ENCODE data around the gene CHL1.

CHL1 gene, protein sequence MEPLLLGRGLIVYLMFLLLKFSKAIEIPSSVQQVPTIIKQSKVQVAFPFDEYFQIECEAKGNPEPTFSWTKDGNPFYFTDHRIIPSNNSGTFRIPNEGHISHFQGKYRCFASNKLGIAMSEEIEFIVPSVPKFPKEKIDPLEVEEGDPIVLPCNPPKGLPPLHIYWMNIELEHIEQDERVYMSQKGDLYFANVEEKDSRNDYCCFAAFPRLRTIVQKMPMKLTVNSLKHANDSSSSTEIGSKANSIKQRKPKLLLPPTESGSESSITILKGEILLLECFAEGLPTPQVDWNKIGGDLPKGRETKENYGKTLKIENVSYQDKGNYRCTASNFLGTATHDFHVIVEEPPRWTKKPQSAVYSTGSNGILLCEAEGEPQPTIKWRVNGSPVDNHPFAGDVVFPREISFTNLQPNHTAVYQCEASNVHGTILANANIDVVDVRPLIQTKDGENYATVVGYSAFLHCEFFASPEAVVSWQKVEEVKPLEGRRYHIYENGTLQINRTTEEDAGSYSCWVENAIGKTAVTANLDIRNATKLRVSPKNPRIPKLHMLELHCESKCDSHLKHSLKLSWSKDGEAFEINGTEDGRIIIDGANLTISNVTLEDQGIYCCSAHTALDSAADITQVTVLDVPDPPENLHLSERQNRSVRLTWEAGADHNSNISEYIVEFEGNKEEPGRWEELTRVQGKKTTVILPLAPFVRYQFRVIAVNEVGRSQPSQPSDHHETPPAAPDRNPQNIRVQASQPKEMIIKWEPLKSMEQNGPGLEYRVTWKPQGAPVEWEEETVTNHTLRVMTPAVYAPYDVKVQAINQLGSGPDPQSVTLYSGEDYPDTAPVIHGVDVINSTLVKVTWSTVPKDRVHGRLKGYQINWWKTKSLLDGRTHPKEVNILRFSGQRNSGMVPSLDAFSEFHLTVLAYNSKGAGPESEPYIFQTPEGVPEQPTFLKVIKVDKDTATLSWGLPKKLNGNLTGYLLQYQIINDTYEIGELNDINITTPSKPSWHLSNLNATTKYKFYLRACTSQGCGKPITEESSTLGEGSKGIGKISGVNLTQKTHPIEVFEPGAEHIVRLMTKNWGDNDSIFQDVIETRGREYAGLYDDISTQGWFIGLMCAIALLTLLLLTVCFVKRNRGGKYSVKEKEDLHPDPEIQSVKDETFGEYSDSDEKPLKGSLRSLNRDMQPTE (N-terminal part only)

DNA sequence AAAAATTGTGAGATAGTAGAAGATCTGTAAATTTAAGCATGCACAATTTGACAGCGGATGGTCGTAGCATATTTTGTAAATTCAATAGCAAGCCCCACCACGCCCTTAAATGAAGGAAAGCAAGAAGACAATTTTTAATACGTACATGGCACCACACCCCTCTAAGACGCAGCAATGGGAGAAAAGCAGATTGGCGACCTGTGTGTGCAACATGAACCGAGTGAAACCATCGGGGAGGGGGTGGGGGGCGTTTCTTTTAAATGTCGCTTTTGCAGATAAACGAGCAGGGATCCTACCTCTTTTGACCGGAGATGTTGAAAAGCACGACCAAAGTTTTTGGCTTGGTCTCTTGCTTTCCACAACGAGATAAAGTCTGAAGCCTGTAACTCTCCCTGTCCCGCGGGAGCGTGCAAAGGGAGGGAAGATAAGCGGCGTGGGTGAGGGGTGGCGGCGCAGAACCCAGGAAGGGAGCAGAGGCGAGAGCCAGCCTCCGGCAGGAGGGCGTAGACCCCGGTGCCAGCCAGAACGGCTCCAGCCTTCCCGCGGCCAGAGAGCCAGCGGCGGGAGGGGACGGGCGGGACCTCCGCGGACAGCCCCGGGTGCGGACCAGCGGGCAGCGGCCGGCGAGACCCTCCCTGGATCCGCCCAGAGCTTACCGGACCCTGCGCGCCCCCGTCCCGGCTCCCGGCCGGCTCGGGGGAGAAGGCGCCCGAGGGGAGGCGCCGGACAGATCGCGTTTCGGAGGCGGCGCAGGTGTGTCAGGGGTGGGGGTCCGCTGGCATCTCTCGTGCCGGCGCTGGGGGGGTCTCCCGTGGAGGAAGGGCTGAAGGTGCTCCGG lies at the start of gene CHL1:
Gene CHL1, plus strand, starts transcription at position 453 of the 838 bp plus-strand sequence. CDS start 123,014 bp downstream, outside the sequence.
- DNase-seq (ENCODE audit: extremely low read depth in 1 of 2, low read depth in 1 of 2) = no peak

GRCh38 chr3:151614-152189 lies 44.9 kb upstream of the CHL1 start:
- no peak for DNase-seq (ENCODE audit: extremely low read depth in 1 of 2, low read depth in 1 of 2)

GRCh38 chr3:159974-160373 lies 36.6 kb upstream of the CHL1 start:
- no peak for DNase-seq (ENCODE audit: extremely low read depth in 1 of 2, low read depth in 1 of 2)

- no peak for DNase-seq (ENCODE audit: extremely low read depth in 1 of 2, low read depth in 1 of 2)
Measured at GRCh38 chr3:166071-166470, 30.5 kb upstream of the CHL1 start.

- DNase-seq (ENCODE audit: extremely low read depth in 1 of 2, low read depth in 1 of 2) = no peak
Measured at GRCh38 chr3:166799-167198, 29.8 kb upstream of the CHL1 start.

DNA sequence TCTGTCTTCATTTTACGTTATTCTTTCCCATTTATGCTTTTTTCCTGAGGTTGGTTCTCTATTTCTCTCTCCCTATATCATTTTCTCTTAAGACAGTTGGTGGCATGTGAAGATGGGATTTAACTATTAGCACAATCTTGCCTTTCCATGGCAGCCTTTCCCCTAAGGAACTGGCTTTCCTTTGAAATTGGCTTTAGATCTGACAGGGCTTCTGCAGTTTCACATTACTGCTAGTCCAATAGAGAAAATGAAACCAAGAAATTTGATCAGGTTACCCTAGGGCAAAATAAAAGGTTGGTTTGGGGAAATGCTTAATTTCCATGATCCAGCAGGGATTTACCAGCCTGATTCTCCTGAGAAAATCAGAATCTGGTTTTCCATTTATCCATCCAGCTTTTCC lies 22.7 kb upstream of the CHL1 start:
- DNase-seq (ENCODE audit: extremely low read depth in 1 of 2, low read depth in 1 of 2) = no peak

DNA sequence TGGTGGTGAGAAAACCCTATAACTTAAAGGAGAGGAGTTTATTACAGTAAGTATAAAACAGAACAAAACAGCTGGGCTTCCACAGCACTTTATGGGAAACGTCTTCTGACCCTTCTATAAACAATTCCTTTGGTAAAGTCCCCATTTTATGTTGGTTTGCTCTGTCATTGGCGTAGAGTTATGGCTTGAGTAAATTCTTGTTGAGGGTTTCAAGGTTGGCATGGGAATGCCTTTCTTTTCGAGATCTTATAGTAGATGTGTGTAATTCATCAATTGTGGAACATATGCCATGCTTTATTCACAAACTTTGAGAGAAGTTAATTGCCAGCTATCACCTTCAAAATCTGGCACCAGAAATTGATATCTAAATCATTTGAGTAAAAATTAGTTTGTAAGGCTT lies 11.6 kb upstream of the CHL1 start:
- DNase-seq (ENCODE audit: extremely low read depth in 1 of 2, low read depth in 1 of 2) = no peak

GRCh38 chr3:192215-192929 lies 4.2 kb upstream of the CHL1 start:
- no peak for DNase-seq (ENCODE audit: extremely low read depth in 1 of 2, low read depth in 1 of 2)

- no peak for DNase-seq (ENCODE audit: extremely low read depth in 1 of 2, low read depth in 1 of 2)
Measured at GRCh38 chr3:194001-194400, 2.6 kb upstream of the CHL1 start.

- no peak for DNase-seq (ENCODE audit: extremely low read depth in 1 of 2, low read depth in 1 of 2)
Measured at GRCh38 chr3:194421-194820, 2.1 kb upstream of the CHL1 start.

- DNase-seq (ENCODE audit: extremely low read depth in 1 of 2, low read depth in 1 of 2) = no peak
Measured at GRCh38 chr3:195666-196065, 897 bp upstream of the CHL1 start.

- DNase-seq (ENCODE audit: extremely low read depth in 1 of 2, low read depth in 1 of 2) = no peak
Measured at GRCh38 chr3:197149-197827, 725 bp downstream of the CHL1 start.

DNA sequence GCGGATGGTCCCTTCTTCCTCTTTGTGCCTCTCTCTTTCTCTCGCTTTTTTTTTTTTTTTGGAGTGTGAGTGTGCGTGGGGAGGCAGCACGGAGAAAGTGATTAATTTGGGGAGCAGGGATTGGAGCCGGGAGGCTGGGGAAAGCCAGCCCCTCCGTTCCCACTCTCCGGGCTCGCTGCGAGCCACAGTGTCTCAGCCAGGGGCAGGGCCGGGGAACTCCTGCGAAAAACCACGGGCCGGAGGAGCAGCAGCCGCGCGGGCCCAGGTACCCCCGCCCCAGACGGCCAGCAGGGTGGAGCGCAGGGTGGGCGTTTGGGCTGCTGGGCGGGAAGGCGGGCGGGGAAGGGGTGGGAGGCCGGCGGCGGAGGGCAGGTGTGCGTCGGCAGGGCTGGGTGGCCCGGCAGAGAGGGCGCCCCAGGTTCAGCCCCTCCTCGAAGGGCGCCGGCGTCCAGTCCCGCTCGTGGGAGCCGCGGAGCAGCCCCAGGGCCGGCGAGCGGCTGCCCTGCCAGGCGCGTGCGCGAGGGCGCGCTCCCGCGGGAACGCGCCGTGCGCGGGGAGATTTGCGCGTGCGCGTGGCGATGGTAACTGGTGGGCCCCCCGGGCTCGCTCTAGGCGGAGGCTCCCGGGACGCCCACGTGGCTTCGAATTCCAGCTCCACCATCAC lies 1.4 kb downstream of the CHL1 start:
- no peak for DNase-seq (ENCODE audit: extremely low read depth in 1 of 2, low read depth in 1 of 2)

- no peak for DNase-seq (ENCODE audit: extremely low read depth in 1 of 2, low read depth in 1 of 2)
Measured at GRCh38 chr3:199835-200234, 3.3 kb downstream of the CHL1 start.

DNA sequence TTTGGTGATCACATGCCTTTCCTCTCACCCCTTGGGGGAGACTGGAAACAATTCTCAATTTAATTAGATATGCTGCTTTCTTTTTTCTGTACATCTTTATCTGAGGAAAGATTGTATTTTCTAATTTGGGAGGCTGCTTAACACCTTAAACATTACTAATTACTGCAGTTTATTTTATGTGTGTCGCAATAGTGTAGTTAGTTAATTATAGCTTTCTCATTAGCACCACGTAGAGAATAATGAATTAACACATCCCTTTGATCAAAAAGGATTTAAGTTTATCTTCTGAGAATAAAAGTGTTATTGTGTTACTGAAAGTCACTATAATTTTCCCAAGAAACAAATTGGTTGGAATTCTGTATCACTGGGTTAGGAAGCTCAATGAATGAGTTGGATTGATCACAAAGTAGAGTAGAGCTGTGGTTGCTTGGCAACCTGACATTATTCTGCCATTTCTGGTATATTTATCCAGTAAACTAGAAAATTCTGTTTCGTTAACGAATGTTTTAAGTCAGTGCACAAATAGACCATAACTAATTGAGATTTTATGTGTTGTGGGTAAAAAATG lies 4.3 kb downstream of the CHL1 start:
- no peak for DNase-seq (ENCODE audit: extremely low read depth in 1 of 2, low read depth in 1 of 2)

DNA sequence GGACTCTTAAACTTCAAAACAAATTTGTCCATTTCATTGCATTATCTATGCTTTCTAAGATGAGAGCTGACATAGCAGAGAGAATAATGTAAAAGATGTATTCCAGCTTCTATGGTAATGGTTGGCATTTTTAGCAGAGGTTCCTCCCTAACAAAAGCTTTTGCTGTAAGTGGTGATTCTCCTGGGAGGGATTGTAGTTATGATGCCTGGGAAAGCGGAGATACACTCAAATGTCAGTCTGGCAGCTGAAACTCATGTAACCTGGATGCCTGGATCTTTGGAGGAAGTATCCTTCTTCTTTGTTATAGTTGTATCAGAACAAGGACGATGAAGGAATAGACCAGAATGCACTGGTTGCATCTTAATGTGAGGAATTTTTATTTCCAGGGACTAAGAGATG lies 7.5 kb downstream of the CHL1 start:
- no peak for DNase-seq (ENCODE audit: extremely low read depth in 1 of 2, low read depth in 1 of 2)

GRCh38 chr3:207973-208372 lies 11.4 kb downstream of the CHL1 start:
- DNase-seq (ENCODE audit: extremely low read depth in 1 of 2, low read depth in 1 of 2) = no peak

DNA sequence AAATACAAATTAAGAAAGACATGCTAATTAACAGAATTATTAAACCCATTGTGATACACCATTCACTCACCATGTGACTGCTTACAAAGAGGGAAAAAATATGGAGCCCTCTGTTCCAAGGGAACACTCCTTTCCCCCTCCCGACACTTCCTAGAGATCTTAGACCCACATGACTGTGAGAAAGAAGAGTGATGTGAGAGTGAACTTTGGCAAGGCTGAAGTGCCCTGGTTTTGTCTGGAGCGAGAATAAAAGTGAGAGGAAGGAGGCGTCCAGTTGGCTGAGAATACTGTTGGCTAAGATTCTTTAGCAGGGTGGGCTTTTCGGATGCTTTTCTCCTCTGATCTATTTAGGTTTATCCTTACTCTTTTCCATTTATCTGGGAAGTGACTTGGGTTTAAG lies 14.1 kb downstream of the CHL1 start:
- DNase-seq (ENCODE audit: extremely low read depth in 1 of 2, low read depth in 1 of 2) = no peak
